ENCODE measurements around the gene GAPVD1.

The GAPVD1 gene

GRCh38 chr9:125360601-125361000, 99.0 kb downstream of the GAPVD1 start:
- no peaks in the 10 kb centered on the region for H3K27me3 ChIP-seq
- no peak for TF ChIP-seq CTCF (IDR thresholded peaks at IDR 0.05)
- no peak overlapping the region for H3K4me3 ChIP-seq (ENCODE audit: low read depth in 1 of 2, low read length in 1 of 2)
- peaks cover 10 to 13% of the 10 kb centered on the region in 2 experiments for H3K4me1 ChIP-seq (ENCODE audit: control insufficient read depth in 1 of 2, insufficient read depth in 1 of 2, low read depth in 1 of 2, low read length in 1 of 2)
- no peak overlapping the region for H3K27ac ChIP-seq
- no peaks in the 10 kb centered on the region for H3K9me3 ChIP-seq
- peaks cover 93% of the 10 kb centered on the region for H3K36me3 ChIP-seq

GRCh38 chr9:125361837-125362531, 100.4 kb downstream of the GAPVD1 start:
- Histone ChIP-seq H3K27ac (peak overlapping the region; percentile 62), H3K36me3 (peaks cover 91% of the 10 kb centered on the region), H3K9me3 (no peaks in the 10 kb centered on the region), H3K4me3 (ENCODE audit: low read depth in 1 of 2, low read length in 1 of 2) (no peak overlapping the region), H3K27me3 (no peaks in the 10 kb centered on the region), H3K4me1 (ENCODE audit: control insufficient read depth in 1 of 2, insufficient read depth in 1 of 2, low read depth in 1 of 2, low read length in 1 of 2) (peaks cover 10 to 13% of the 10 kb centered on the region in 2 experiments)
- no peak for TF ChIP-seq CTCF (IDR thresholded peaks at IDR 0.05)

GRCh38 chr9:125366676-125367075, 105.0 kb downstream of the GAPVD1 start:
- Histone ChIP-seq H3K36me3 (peaks cover 59% of the 10 kb centered on the region), H3K27ac (no peak overlapping the region), H3K4me1 (ENCODE audit: control insufficient read depth in 1 of 2, insufficient read depth in 1 of 2, low read depth in 1 of 2, low read length in 1 of 2) (peaks cover 15 to 17% of the 10 kb centered on the region in 2 experiments), H3K27me3 (no peaks in the 10 kb centered on the region), H3K9me3 (no peaks in the 10 kb centered on the region), H3K4me3 (ENCODE audit: low read depth in 1 of 2, low read length in 1 of 2) (no peak overlapping the region)
- no peak for TF ChIP-seq CTCF (IDR thresholded peaks at IDR 0.05)

GRCh38 chr9:125370786-125371185, 109.2 kb downstream of the GAPVD1 start:
- no peaks in the 10 kb centered on the region for H3K27me3 ChIP-seq
- TF ChIP-seq CTCF (IDR thresholded peaks at IDR 0.05) = no peak
- H3K36me3 ChIP-seq = peaks cover 19% of the 10 kb centered on the region
- H3K9me3 ChIP-seq = no peaks in the 10 kb centered on the region
- H3K4me3 ChIP-seq (ENCODE audit: low read depth in 1 of 2, low read length in 1 of 2) = no peak overlapping the region
- H3K4me1 ChIP-seq (ENCODE audit: control insufficient read depth in 1 of 2, insufficient read depth in 1 of 2, low read depth in 1 of 2, low read length in 1 of 2) = peaks cover 8 to 12% of the 10 kb centered on the region in 2 experiments
- no peak overlapping the region for H3K27ac ChIP-seq

GRCh38 chr9:125372441-125373226, 111.0 kb downstream of the GAPVD1 start:
- Histone ChIP-seq H3K9me3 (no peaks in the 10 kb centered on the region), H3K4me3 (ENCODE audit: low read depth in 1 of 2, low read length in 1 of 2) (no peak overlapping the region)
- TF ChIP-seq CTCF (IDR thresholded peaks at IDR 0.05) = no peak

More at GRCh38 chr9:125372441-125373226, 111.0 kb downstream of the GAPVD1 start:
- Histone ChIP-seq H3K4me1 (ENCODE audit: control insufficient read depth in 1 of 2, insufficient read depth in 1 of 2, low read depth in 1 of 2, low read length in 1 of 2) (peaks cover 8 to 12% of the 10 kb centered on the region in 2 experiments), H3K36me3 (peaks cover 7% of the 10 kb centered on the region), H3K27ac (no peak overlapping the region), H3K27me3 (no peaks in the 10 kb centered on the region)

Data from neutrophil (primary cell).